HL-60 (cell line): ENCODE data around the gene MOCOS.

Source experiments
- DNase-seq, 2 experiments: peaks; one replicate each; pipeline ENCODE4 v3.0.0-alpha.2; 2010 to 2020; ENCODE audit warnings: low read depth in 1 of 2, low spot score in 1 of 2
- H3K27ac ChIP-seq: fragments of 250-450 bp; sonication (Bioruptor Pico); replicated peaks from 2 replicates; pipeline ENCODE4 v1.5.1; 2020; ENCODE audit warnings: mild to moderate bottlenecking, moderate library complexity
- H3K27me3 ChIP-seq: fragments of 250-450 bp; sonication (Bioruptor Pico); 2 replicates; pipeline ENCODE4 v1.5.1; 2021; ENCODE audit warnings: mild to moderate bottlenecking, moderate library complexity; ENCODE audit not compliant: insufficient read depth, poor library complexity, severe bottlenecking
- H3K4me3 ChIP-seq: replicated peaks from 2 replicates; pipeline ENCODE4 v1.5.1; 2011; ENCODE audit warnings: mild to moderate bottlenecking, control low read depth, low read length; ENCODE audit not compliant: insufficient read depth
- CTCF ChIP-seq: IDR thresholded peaks from one replicate; pipeline ENCODE4 v1.5.1; 2011; ENCODE audit warnings: low read length, control low read depth, inconsistent platforms; ENCODE audit not compliant: insufficient read depth
- GABPA ChIP-seq: IDR thresholded peaks from 2 replicates; pipeline ENCODE4 v1.6.1; 2012; ENCODE audit warnings: low read depth
- POLR2AphosphoS5 ChIP-seq: IDR thresholded peaks from 2 replicates; pipeline ENCODE4 v1.6.1; 2012; ENCODE audit warnings: low read depth
- REST ChIP-seq: IDR thresholded peaks from 2 replicates; pipeline ENCODE4 v1.6.1; 2012; ENCODE audit warnings: low read depth; ENCODE audit not compliant: insufficient replicate concordance
- SPI1 ChIP-seq: IDR thresholded peaks from 2 replicates; pipeline ENCODE4 v1.6.1; 2012; ENCODE audit warnings: low read depth, mild to moderate bottlenecking, borderline replicate concordance

MOCOS gene

DNA sequence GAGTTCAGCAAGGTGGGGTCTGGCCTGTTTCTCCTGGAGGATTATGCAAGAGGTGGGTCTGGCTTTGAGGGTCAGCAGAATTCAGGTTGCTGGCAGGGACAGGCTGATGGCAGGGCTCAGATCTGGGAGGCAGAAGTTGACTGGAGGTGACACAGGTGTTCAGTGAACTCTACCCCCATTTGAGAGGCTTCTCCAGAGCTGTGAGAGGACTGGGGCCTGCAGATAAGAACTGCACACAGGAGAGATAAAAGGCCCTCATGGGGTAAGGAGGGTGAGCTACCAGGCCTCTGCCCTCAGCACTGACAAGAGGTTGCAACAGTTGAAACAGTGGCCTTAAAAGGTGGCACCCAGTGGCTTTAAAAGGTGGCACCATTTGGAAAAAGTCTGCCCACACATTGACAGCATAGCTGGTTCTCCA, 13.1 kb downstream of the MOCOS start:
- TF ChIP-seq CTCF (no peak), SPI1 (no peak), POLR2AphosphoS5 (no peak), REST (no peak), GABPA (no peak)
- H3K4me3 ChIP-seq, result no peak overlapping the region
- no peak overlapping the region for H3K27ac ChIP-seq
- peaks cover under 1% of the 10 kb centered on the region for H3K27me3 ChIP-seq
- no peak for DNase-seq

DNA sequence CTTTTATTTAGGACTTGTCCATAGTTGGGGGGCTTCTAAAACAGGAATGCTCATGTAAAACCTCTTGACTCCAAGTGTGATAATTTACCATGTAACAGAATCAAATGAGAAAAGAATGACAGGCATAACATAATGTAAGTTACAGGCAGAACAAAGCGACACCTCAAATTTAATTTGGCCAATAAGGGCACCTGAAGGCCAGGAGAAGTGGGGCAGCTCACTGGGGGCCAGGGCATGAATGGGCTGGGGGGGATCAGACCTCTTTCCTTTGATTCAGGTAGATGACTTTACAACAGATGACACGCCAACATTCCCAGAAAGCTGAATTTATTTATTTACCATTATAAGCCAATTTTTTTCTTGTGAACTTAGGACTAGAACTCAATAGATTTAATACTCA, 14.5 kb downstream of the MOCOS start:
- H3K27ac ChIP-seq, result no peak overlapping the region
- DNase-seq, result no peak
- no peak overlapping the region for H3K4me3 ChIP-seq
- TF ChIP-seq CTCF, result no peak
- H3K27me3 ChIP-seq, result no peaks in the 10 kb centered on the region

DNA sequence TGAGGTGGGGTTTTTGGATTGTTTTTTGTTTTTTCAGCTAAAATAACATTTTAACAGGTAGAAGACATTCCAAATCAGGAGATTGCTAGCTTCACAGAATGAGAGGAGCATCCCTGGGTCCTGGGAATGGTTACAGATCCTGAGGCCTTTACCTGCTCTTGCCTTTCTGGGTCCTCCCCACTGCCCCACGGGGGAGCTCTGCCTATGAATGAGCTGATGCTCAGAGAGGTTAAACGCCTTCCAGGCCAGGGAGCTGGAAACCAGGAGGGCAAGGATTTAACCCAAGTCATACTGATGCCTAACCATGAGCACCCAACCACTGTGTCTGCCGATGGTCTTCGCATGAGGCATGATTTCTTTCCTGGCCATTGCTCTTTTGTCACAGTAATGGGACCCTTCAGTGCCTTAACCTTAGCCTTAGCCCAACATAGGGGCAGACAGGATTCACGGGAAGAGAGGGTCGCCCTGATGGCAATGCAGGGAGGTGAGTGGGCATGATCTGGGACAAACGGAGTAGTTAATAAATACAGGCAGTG, 16.1 kb downstream of the MOCOS start:
- no peaks in the 10 kb centered on the region for H3K27me3 ChIP-seq
- no peak for DNase-seq
- H3K27ac ChIP-seq, result no peak overlapping the region
- no peak overlapping the region for H3K4me3 ChIP-seq
- TF ChIP-seq POLR2AphosphoS5 (no peak), SPI1 (no peak), GABPA (no peak), CTCF (no peak), REST (no peak)

- H3K4me3 ChIP-seq, result no peak overlapping the region
- no peak for TF ChIP-seq GABPA
- no peak for TF ChIP-seq CTCF
- no peak for TF ChIP-seq POLR2AphosphoS5
- TF ChIP-seq SPI1, result no peak
- TF ChIP-seq REST, result no peak
- no peak overlapping the region for H3K27ac ChIP-seq
- no peaks in the 10 kb centered on the region for H3K27me3 ChIP-seq
- no peak for DNase-seq
Measured at GRCh38 chr18:36205166-36205565, 17.9 kb downstream of the MOCOS start.
